ENCODE data around the gene ATP11A.
A peak's percentile ranks its signal among the peaks of the same experiment; 100 is the strongest.
"Not testable (repeated sequence)": the region's sequence is repeated elsewhere in the genome, so short reads cannot be mapped to it uniquely, and the experiment has no call there.

ATP11A gene

GRCh38 chr13:112779856-112780604, 90.2 kb downstream of the ATP11A start:
- DNase-seq, result no peak

GRCh38 chr13:112781287-112781686, 91.4 kb downstream of the ATP11A start:
- DNase-seq, result no peak

- DNase-seq, result peak; percentile 10
Measured at GRCh38 chr13:112781881-112782361, 92.1 kb downstream of the ATP11A start.

GRCh38 chr13:112782429-112783010, 92.7 kb downstream of the ATP11A start:
- DNase-seq, result no peak

GRCh38 chr13:112783135-112783977, 93.5 kb downstream of the ATP11A start:
- no peak for DNase-seq

- no peak for DNase-seq
Measured at GRCh38 chr13:112783978-112784371, 94.1 kb downstream of the ATP11A start.

- DNase-seq, result no peak
Measured at GRCh38 chr13:112784811-112785482, 95.1 kb downstream of the ATP11A start.

GRCh38 chr13:112785483-112785856, 95.6 kb downstream of the ATP11A start:
- no peak for DNase-seq

- DNase-seq, result not testable (repeated sequence)
Measured at GRCh38 chr13:112786810-112787209, 97.0 kb downstream of the ATP11A start.

- no peak for DNase-seq
Measured at GRCh38 chr13:112790735-112791641, 101.2 kb downstream of the ATP11A start.

GRCh38 chr13:112791663-112792440, 102.0 kb downstream of the ATP11A start:
- no peak for DNase-seq

- no peak for DNase-seq
Measured at GRCh38 chr13:112792511-112792910, 102.7 kb downstream of the ATP11A start.

- DNase-seq, result no peak
Measured at GRCh38 chr13:112793545-112794445, 104.0 kb downstream of the ATP11A start.

- no peak for DNase-seq
Measured at GRCh38 chr13:112795277-112795676, 105.4 kb downstream of the ATP11A start.

- no peak for DNase-seq
Measured at GRCh38 chr13:112796190-112796915, 106.5 kb downstream of the ATP11A start.

GRCh38 chr13:112799394-112799793, 109.6 kb downstream of the ATP11A start:
- no peak for DNase-seq

- DNase-seq, result no peak
Measured at GRCh38 chr13:112800057-112800456, 110.2 kb downstream of the ATP11A start.

- DNase-seq, result not testable (repeated sequence)
Measured at GRCh38 chr13:112800807-112801206, 111.0 kb downstream of the ATP11A start.

- no peak for DNase-seq
Measured at GRCh38 chr13:112802802-112803195, 113.0 kb downstream of the ATP11A start.

Data from NCI-H1694 (cell line).